ENCODE data around the gene SYMPK.
A peak's percentile ranks its signal among the peaks of the same experiment; 100 is the strongest.
"Not testable (repeated sequence)": the region's sequence is repeated elsewhere in the genome, so short reads cannot be mapped to it uniquely, and the experiment has no call there.

Gene SYMPK

DNA sequence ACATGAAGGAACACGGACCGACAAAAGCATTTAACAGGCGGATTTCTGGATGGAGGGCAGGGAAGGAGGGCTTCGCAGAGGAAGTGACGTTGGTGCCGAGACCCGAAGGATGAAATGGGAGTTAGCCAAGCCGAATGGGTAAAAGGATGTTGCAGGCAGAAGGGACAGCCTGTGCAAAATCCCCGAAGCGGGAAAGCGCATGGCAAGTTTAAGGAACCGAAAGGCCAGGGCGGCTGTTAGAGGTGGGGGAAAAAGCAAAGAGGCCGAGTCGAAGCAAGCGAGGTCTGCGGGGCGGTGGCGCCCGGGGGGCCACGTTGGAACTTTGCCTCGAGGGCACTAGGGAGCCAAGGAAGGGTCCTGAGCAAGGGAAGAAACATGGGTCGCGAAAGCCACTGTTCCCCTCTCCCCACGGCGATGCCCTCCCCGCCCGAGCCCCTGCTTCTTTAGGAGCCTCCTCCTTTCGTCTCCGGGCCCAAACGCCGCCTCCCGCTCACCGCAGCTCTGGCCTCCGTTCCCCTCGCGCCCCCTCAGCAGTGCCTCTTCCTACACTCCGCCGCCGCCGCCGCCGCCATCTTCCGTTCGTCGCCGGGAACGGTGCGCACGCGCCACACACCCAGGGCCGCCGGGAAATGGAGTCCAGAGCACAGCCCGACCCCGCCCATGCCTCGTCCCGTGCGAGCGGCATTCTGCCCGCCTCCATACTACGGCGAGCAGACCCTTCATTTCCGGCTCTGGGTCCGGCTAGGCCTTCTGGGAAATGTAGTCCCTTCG is at the start of gene SYMPK:
SYMPK (minus strand) TSS at position 584 of the 771 bp plus-strand sequence. CDS start 8,652 bp downstream, outside the sequence.
- peak; percentile 99 for DNase-seq (ENCODE audit: low read depth)

DNA sequence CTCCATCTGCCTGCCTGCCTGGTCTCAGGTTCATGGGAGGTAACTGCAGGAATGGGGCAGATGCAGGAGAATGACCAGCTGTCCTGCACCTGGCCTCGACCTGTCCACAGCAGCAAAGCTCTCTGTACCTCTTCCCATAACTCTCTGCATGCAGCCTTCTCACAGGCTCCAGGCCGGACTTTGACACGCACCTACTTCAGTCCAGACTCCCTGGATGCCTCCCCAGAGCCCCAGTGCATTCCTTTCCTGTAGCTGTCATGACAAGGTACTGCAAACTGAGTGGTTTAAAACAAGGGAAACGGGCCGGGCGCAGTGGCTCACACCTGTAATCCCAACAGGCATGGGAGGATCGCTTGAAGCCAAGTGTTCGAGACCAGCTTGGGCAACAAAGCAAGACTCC is 48.3 kb upstream of the SYMPK start:
- no peak for DNase-seq (ENCODE audit: low read depth)

DNA sequence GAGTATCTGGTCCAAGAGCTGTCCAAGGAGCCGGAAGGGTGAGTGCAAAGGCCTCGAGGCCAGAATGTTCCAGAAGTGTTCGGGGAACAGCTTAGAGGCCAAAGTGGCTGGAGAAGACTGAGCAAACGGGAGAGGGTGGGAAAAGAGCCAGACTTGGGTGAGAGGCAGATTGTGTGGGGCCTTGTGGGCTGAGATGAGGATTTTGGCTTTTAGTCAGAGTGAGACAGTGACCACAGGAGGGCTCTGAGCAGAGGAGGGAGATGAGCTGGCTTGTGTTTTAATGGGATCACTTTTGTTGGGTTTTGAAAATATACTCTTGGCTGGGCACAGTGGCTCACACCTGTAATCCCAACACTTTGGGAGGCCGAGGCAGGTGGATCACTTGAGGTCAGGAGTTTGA is 46.0 kb upstream of the SYMPK start:
- DNase-seq (ENCODE audit: low read depth): no peak

DNA sequence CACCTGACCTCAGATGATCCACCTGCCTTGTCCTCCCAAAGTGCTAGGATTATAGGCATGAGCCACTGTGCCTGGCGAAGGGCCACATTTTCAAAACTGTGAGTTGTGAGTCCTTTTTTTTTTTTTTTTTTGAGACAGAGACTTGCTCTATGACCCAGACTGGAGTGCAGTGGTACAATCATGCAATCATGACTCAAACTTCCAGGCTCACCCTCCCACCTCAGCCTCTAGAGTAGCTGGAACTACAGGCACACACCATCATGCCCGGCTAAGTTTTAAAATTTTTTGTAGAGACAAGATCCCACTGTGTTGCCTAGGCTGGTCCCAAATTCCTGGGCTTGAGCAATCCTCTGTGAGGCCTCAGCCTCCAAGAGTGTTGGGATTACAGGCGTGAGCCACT is 43.3 kb upstream of the SYMPK start:
- no peak for DNase-seq (ENCODE audit: low read depth)

DNA sequence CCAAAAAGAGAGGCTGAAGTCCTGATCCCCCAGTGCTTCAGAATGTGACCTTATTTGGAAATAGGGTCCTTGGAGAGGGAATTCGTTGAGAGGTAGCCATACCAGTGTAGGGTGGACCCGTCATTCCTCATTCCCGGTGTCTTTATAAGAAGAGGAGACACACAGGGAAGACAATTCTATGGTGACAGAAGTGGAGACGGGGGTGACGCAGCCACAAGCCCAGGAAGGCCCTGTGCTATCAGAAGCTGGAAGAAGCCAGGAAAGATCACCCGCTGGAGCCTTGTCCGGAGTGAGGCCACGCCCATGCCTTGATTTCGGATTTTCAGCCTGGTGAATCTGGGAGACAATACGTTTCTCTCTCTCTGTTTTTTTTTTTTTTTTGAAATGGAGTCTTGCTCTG is 42.1 kb upstream of the SYMPK start:
- no peak for DNase-seq (ENCODE audit: low read depth)

DNA sequence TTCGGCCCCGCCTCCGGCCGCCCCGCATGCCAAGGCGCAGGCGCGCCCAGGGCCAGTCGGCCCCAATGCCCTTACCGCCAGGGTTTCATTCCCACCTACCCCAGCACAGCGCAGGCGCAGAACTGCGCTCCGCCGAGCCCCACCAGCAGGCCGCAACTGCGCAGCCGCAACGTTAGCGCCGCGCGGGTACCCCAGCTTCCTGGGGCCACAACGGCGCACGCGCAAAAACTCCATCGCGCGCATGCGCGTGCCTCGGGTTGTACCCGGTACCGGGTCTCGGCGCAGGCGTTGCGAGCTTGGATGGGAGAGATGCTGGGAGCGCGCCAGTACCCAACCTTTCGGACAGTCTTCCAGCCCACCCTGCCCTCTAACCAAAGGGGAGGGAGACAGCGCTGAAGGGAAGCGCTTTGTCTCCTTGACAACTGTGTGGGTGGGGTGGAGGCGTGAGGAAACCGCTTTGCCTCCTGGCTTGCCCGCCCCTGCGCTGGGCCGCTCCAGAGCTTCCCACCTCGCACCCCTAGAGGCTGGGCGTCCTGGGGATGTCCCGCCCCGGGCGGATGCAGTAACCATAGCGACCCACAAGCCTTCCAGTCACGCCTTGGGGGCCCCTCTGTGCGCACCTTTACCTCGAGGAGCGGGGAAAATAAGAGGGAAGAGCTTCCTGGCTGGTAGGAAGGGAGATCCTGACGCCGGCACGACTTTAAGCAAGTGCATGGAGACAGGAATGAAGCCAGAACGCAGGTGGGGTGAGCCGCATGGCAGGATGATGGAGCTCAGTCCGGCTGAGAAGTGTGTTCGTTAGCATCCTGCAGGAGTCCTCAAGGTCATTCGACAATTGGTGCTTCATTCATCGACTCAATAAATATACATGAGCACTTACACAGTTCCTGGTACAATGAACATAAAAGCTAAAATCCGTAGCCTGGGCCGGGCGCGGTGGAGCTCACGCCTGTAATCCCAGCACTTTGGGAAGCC is 40.0 kb upstream of the SYMPK start:
- peak; percentile 94 for DNase-seq (ENCODE audit: low read depth)

DNA sequence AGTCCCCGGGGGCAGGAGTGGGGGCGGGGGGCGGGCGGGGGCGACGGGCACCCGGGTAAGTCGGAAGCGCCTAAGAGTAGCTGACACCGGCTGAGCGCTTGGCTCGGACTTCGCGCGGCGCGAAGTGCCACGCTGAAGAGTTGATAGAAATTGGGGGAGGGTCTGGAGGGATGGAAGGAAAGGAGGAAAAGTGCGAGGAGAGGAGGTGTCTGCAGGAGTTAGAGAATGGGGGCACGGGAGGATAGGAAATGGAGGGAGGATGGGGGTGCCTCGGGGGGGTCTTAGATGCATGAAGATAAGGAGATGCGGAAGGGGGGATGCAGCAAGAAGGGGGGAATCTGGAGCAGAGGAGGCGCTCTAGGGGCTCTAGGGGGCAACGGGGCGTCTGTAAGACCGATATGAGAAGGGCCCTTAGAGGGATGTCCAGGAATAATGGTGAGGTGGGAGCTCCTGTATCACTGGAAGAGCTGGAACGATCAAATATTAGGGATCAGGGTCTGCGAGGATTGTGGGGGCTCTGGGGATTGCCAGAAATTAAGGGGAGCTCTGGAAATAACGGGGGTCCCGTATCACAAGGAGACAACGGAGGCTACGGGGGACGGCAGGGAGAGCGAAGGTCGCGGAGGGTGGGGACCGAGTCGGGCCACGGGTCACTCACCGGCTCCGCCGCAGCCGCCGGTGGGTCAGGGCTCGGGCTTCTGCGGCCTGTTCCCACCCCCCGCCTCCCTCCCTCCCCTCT is 39.1 kb upstream of the SYMPK start, which contains the start of gene MYPOP:
MYPOP (minus strand) TSS at position 702 of the 739 bp plus-strand sequence. CDS start 840 bp downstream, outside the sequence.
- no peak for DNase-seq (ENCODE audit: low read depth)

DNA sequence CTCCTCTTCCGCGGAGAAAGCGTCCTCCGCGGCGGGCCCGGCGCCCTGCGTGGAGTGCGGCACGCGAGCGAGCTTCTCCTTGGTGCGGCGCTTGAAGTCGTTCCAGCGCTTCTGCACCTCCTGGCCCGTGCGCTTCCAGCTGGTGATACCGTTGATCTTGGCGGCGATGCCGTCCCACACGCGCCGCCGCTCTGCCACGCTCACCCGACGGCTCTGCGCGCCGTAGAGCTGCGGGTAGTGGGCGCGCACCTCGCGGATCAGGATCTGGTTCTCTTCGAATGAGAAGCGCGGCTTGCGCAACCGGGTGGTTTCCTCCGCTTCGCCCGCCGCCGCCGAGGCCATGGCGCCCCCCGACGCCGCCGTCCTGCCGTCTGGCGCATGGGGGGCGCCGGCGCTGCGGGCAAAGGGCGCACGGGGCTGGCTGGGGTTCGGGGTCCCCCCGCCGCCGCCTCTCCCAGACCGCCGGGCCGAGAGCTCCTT is 38.5 kb upstream of the SYMPK start:
- DNase-seq (ENCODE audit: low read depth): peak; percentile 73

DNA sequence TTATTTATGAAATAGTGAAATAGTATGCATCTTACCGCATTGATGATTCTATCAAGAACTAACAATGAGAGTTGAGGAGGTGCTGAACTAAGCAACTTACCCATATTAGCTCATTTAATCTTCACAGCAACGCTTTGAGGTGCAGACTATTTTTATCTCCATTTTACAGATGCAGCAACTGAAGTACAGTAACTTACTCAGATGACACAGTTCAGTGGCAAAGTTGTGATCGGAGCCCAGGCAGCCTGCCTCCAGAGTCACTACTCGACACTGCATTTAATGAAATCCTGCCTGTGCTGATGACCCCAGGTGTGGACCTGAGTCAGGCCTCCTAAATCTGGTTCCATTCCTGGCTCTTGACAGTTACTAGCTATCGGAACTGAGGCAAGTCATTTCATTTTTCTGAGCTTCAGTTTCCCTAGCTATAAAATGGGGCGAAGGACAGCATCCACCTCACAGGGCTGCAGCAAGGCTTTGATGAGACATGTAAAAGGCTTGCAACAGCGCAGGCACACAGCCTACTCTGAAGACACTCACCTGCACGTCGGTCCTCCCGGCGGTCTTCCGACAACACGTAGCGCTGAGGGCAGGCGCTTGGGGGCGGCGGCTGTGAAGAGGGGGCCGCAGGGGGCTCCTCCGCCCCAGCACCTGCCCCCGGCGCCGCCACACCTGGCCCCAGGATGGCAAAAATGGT is 37.9 kb upstream of the SYMPK start:
- no peak for DNase-seq (ENCODE audit: low read depth)

DNA sequence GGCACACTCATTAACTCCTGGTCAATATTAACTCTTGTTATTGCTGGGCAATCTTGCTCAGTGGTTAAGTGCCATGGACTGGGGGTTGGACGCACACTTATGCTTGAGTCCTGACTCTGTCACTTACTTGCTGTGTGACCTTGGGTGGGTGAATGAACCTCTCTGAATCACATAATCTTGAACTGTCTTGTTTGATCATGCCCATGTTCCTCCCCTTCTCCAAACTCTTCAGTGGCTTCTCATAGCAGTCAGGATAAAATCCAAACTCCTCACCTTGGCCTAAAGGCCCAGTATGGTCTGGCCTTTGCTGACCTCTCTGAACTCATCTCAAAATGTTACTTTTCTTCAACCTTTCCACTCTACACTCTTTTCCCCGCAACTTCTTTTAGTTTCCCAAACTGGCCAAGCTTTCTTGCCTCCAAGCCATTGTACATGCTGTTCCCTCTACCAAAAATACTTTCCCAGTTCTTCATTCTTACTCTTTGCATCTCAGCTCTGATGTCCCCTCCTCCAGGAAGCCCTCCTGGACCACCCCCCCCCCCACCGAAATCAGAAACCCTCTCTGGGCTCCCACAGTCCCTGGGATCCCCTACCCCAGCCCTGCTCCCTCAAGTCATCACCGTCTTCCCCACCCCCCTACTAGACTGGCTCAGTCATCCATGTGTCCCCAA is 37.1 kb upstream of the SYMPK start:
- no peak for DNase-seq (ENCODE audit: low read depth)

DNA sequence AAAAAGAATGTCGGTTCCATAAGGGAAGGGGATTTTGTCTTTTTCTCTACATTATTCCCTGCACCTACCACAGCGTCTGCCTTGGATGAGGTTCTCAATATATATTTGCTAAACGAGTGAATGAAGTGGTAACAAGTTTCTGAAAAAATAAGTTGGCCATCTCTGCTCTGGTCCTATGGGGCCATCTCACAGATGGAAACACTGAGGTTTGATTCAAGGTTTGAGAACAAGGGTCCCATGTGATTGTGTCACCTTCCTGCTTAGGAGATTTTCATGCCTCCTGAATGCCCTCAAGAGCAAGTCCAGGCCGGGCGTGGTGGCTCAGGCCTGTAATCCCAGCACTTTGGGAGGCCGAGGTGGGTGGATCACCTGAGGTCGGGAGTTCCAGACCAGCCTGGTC is 36.3 kb upstream of the SYMPK start:
- DNase-seq (ENCODE audit: low read depth): no peak

DNA sequence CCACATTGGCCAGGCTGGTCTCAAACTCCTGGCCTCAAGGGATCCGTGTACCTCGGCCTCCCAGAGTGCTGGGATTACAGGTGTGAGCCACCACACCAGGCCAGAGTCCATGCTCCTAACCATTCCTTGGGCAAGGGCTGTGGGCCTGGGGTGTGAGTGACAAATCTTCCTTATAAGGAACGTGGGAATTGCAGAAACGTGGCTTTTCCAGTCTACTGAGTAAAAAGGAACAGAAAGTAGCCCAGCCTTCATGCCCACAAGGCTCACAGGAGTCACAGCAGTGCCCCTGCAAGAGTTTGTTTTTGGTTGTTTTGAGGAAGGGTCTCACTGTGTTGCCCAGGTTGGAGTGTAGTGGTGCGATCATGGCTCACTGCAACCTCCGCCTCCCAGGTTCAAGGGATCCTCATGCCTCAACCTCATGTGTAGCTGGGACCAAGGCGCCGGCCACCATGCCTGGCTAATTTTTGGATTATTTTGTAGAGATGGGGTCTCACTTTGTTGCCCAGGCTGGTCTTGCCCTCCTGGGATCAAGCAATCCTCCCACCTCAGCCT is 34.4 kb upstream of the SYMPK start:
- no peak for DNase-seq (ENCODE audit: low read depth)

DNA sequence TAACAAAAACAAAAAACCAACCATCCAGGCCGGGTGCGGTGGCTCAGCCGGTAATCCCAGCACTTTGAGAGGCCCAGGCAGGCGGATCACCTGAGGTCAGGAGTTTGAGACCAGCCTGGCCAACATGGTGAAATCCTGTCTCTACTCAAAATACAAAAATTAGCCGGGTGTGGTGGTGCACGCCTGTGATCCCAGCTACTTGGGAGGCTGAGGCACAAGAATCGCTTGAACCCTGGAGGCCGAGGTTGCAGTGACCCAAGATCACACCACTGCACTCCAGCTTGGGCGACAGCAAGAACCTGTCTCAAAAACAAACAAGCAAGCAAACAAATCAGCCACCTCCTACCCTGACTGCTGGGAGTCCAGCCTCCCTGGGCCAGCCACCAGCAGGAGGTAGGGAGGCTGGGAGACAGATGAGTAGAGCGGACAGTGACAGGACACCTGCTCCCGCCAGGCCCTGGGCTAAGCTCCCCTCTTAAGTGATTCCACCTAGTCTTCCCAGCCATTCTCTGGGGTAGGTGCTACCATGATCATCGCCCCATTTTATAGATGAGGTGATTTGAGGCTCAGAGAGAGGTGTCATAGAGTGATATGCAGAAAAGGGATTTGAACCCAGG is 33.1 kb upstream of the SYMPK start:
- not testable (repeated sequence) for DNase-seq (ENCODE audit: low read depth)

DNA sequence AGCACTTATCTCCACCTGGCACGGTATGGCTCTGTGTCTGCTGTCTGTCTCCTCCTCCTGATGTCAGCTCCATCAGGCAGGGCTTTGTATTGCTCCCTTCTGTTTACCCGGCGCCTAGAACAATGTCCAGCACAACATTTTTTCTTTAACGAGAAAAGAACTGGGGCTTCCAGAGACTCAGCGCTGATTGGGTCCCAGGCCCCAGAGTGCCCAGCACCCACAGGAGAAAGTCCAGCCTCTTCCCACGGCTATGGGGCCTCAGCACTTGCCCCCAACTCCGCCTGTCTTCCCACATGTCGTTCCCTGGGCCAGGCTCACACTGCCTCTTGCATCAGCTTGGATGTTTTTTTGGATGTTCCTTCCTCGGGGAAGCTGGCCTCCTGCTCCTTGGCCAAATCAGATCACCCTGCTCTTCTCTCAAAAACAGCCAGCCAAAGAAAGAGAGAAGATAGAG is 32.6 kb upstream of the SYMPK start:
- no peak for DNase-seq (ENCODE audit: low read depth)

DNA sequence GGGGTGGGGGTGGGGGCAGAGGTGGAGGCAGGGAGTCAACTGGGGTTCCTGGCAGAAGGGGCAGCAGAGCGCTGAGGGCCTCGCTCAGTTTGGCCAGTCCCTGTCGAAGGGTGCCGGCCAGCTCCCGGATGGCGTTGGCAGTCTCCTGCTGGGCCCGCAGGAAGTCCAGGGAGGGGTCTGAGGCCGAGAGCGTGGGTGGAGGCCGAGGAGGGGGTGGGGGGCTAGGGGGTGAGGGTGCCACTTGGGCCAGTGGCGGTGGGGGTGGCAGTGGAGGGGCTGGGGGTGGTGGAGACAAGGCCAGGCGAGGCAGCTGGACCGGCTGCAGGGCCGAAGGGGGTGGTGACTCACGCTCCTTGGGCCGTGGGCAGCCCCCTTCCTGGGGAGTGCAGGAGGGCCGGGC is 27.9 kb upstream of the SYMPK start:
- DNase-seq (ENCODE audit: low read depth): no peak

DNA sequence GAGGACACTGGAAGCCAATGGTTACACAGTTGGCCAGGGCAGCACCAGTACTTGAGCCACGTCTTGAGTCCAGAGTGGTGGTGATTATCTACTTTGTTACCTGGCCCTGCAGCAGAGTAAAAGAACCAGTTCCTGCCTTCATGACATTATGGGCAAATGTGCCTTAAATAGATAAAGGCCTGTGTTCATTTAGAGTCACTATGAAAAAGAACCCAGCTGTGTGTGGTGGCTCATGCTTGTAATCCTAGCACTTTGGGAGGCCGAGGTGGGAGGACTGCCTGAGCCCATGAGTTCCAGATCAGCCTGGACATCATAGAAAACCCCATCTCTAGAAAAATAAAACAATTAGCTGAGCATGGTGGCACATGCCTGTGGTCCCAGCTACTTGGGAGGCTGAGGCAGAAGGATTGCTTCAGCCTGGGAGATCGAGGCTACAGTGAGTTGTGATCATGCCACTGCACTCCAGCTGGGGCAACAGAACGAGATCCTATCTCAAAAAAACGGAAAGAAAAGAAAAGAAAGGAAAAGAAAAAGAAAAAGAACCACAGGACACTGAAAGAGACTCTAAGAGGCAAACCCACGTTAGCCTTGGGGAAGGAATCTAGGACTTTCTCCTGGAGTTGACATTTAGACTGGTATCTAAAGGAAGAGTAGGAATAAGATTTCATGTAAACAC is 26.4 kb upstream of the SYMPK start:
- no peak for DNase-seq (ENCODE audit: low read depth)

DNA sequence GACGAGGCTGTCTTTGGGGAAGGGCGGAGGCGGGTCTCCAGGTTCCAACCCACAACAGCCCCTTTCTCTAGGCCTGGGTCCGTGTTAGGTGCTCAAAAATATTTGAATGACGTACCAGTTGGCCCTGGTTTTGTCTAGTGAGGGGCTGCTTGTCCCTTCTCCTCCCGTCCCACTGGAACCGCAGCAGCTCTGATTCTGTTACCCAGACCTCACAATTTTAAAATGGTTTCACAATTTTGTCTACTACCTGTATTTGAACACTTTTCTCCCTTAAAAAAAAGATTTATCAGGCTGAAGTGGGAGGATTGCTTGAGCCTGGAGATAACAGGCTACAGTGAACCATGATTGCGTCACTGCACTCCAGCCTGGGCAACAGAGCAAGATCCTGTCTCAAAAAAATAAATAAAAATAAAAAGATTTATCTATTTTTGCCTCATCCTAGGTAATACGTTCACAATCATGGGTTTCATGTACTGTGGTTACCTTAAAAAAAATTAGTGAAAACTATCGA is 24.3 kb upstream of the SYMPK start:
- no peak for DNase-seq (ENCODE audit: low read depth)

DNA sequence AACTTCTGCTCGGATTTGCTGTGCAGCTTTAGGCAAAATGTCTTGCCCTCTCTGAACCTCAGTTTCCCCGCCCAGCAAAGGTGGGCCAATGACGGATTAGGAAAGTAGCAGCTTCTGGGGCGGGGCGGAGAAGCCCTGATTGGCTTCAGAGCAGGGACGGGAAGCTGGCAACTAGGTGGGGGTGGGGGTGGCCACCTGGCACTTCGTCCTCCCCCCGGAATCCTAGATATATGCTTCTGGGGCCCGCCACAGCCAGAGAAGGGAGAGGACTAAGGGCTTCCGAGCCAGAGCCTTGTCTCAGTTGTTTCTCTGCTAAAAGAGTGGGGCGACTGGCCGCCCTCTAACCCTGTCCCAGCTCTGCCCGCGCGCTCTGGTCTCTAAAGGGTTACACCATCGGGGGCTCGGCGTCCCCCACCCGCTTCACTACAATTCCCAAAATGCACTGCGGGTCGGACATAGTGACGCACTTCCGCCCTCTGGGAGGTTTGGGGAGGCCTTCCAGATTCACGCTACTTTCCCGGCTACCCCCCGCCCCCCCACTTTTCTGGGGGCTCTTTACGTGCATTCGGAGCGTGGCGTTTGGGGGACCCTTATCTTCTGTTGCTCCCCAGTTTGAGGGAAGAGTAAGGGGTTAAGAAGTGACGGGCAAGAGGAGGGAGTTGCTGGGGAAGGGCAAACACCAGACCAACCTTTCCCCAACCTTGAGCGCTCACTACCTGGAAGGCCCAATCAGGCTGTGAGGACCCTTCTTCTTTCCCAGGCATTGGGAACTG is 23.7 kb upstream of the SYMPK start:
- DNase-seq (ENCODE audit: low read depth): peak; percentile 96

Measured in iris pigment epithelial cell (primary cell).